G401.6 (cell line): Measurements from ENCODE around the gene CCDC197.

Experiments used
- FAIRE-seq: peaks from 2 replicates; lab custom pipeline; 2012; peaks lifted over from hg19 to GRCh38; lab: Jason Lieb, UNC

Gene CCDC197

DNA sequence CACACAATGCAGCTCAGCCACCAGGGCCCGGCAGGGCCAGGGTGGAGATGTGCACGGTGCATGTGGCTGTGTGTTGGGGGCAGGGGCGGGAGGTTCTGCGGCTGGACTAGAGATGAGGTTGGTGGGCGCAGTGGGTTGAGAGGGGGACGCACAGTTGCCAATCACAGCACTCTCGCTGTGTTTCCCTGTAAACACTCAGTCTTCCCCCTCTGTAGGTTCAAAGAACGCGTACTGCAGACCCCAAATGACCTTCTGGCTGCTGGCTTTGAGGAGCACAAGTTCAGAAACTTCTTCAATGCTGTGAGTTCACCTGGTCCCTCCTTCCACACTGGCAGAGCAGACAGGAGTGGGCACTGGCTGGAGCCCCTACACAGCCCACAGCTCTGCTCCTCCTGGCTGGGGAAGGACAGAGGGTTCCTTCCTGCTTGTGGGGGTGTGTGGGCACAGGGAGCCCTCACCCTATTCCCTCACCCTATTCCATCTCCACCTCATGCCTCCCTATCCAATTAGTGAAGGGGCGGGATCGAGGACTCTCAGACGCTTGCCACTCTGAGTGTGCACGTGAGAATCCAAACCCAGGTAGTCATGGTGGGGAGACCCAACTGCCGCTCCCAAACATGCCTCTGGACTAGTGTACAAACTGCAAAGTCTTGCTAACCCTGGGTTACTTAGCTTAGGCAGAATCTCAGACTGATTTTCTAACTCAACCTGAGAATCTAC, 46.8 kb downstream of the CCDC197 start:
- FAIRE-seq = no peak

- no peak for FAIRE-seq
Observed at GRCh38 chr14:94044476-94045091, 47.5 kb downstream of the CCDC197 start.

- FAIRE-seq = no peak
Observed at GRCh38 chr14:94045101-94045500, 48.0 kb downstream of the CCDC197 start.

DNA sequence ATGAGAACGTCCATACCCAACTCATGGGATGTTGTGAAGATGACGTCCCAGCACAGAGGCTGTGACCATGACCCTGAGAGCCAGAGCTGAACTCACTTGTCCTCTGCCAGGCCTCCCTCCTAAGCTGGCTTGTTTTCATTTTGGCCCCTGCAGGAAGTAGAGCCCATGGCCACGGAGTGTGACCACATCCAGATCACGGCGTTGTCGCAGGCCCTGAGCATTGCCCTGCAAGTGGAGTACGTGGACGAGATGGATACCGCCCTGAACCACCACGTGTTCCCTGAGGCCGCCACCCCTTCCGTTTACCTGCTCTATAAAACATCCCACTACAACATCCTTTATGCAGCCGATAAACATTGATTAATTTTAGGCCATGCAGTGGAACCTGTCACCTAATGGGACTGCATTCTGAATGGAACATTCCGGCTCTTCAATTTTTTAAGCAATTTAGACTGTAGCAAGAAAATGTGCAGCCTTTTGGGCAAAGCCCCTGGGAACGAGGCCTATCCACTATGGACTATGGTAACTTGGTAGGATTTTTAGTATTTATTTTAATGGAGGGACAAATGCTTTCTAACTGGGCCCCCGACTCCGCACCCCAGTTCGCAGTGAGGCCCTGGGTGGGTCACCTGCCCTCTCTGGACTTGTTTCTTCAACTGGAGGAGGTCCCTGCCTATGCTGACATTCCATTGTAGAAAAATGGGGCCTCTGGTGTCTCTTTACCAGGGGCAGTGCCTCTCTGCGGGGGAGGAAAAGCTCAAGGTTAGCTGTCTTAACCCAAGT, 48.7 kb downstream of the CCDC197 start:
- FAIRE-seq = no peak

GRCh38 chr14:94046696-94047250, 49.7 kb downstream of the CCDC197 start:
- no peak for FAIRE-seq

DNA sequence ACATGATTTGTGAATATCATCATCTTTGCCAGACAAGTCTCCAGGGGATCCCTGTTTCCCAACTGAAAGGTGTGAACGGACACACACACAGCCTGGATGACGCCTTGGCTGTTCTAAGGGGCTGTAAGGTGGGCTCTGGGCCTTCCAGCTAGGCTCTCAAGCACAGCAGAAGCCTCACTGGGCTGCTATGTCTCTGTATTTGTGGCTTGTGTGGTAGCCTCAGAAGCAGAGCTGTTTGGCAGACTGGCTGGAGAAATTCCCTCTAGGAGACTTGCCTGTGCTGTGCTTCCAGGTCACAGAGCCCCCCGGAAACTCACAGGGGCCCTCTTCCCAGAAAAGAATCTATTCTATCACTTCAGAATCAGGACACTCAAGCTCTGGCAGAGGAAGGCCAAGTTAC, 50.5 kb downstream of the CCDC197 start:
- no peak for FAIRE-seq

GRCh38 chr14:94048691-94049624, 51.9 kb downstream of the CCDC197 start:
- FAIRE-seq = no peak

DNA sequence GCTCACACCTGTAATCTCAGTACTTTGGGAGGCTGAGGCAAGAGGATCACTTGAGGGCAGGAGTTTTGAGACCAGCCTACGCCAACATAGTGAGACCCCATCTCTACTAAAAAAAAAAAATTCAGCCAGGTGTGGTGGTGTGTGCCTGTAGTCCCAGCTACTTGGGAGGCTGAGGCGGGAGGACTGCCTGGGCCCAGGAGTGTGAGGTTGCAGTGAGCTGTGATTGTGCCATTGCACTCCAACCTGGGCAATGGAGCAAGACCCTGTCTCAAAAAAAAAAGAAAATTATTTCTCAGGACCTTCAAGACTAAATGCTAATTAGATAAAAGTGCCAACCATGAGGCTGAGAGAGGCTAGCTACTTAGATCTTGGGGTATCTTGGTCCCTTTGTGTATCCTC, 52.5 kb downstream of the CCDC197 start:
- no peak for FAIRE-seq

DNA sequence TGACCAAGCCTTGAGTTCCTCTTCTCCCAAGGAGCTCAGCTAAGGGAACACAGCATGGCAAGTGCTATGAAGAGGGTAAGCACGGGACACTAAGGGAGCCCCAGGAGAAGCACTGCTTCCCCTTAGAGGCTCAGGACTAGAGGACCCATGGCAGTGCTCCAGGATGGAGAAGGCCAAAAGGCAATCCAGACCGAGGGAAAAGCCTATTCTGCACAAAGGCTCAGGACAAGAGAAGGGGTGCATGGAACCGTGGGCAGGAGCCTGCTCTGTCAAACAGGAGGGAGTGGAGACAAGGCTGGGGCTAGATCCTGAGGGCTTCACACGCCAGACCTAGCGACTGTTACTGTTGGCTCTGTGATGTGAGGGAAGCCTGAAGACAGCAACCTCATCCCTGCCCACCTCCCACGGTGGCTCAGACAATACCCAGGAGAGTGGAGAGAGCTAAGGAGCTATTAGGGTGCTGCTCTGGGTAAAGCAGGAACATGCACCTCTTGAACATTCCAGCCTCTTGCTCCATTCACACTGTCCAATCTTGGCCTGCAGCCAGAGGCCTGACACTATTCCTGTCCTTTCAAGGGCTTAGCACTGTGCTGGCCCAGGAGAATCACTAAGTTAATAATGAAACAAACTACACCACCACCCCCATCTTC, 53.3 kb downstream of the CCDC197 start:
- no peak for FAIRE-seq

- no peak for FAIRE-seq
Observed at GRCh38 chr14:94051115-94051514, 54.0 kb downstream of the CCDC197 start.

GRCh38 chr14:94051779-94052178, 54.7 kb downstream of the CCDC197 start:
- no peak for FAIRE-seq

DNA sequence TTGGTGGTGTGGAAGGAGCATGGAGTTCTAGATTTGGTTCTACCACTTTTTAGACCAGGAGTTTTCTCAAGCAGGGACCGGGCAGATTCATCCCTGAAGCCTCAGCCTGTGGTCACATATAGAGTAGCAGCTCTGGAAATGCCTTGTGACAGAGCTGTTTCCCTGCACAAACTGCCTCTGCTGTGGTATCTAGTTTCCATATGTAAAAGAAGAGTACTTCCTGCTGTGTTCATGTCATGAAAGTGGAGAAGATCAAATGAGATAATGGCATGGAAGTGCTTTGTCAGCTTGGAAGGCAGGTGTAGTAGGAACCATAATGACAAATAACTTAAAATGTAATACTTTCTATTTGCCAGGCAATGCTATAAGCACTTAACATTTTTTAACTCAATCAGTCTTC, 55.1 kb downstream of the CCDC197 start:
- no peak for FAIRE-seq

DNA sequence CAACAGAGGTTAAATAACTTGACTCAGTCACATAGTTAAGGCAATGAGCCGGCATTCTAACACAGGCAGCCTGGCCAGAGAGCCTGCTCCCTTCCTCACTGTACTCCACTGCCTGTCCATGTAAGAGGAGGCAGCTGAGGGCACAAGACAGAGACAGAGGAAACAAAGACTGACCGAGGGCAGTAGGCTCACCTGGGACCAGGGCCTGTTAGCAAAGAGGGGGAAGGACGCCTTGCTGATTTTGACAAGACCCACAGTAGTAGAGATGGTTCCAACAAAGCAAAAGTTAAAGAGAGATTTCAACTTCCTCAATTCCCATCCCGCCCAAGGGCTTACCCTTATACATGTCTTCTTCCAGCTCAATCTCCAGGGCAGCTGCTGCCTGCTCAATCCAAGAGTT, 55.6 kb downstream of the CCDC197 start:
- no peak for FAIRE-seq

DNA sequence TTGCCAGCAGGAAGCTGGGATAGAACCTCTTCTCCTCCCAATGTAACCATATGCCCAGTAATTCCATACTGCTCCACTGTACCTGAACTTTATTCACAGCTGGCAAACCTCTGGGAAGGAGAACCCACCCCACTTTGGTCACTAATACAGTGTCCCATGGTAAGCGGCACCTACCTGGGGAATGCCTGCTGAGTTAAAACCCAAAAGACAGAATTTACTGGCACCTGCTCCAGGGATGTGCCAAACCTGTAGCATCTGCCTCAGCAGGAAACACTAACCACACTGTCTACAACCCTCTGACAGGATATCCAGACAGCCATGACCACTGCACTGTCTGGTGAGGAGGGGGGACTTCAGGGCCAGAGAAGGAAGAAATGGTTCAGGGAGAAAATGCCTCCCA, 57.3 kb downstream of the CCDC197 start:
- no peak for FAIRE-seq

DNA sequence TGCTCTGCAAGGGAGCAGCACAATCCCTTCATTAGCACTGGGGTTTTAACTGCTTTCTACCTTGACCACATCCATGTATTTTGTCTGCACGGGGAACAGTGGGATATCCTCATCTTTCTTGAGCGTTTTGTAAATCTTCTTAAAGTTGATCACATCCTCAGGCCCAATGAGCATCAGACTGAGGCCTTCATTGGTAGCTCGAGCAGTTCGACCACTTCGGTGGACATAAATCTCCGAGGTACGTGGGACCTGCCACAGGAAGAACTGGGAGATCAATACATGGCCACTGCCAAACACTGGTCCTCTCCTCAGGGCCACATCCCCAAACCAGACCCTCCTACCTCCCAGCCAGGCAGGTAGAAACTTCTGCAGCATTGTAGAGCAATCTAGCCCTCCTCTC, 57.8 kb downstream of the CCDC197 start:
- FAIRE-seq = no peak

- FAIRE-seq = no peak
Observed at GRCh38 chr14:94056579-94057308, 59.6 kb downstream of the CCDC197 start.

GRCh38 chr14:94058128-94058673, 61.1 kb downstream of the CCDC197 start:
- no peak for FAIRE-seq
